Caco-2 (cell line): ENCODE data around the gene ZCCHC2. TPM values are rescaled to one million over a fixed set of nuclear protein-coding genes. Genes with fewer than 3 reads are reported as not detected.

Experiments
- BruUV-seq: library from RNA; stranded (reverse); fragments of 400-500 nt; replicated peaks from 2 replicates; lab custom pipeline; 2021; lab: Mats Ljungman, UMichigan
- CTCF ChIA-PET: fragments of 300-600 bp; sonication (Branson Sonifier 250); formaldehyde crosslinking; loops from one replicate; lab custom pipeline; 2022; ENCODE audit warnings: antibody characterized with exemption; lab: Charles Lee
- POLR2A ChIA-PET: fragments of 300-600 bp; sonication (Branson Sonifier 250); formaldehyde crosslinking; loops from one replicate; lab custom pipeline; 2022; ENCODE audit warnings: antibody characterized with exemption; lab: Charles Lee
- DNase-seq, 2 experiments: peaks; one replicate each; pipeline versions ENCODE4 v3.0.0 to v3.0.0-alpha.2; 2020 to 2022
- H3K27me3 ChIP-seq: replicated peaks from 2 replicates; pipeline ENCODE4 v1.6.0; 2011; ENCODE audit warnings: low read length; ENCODE audit not compliant: control insufficient read depth, insufficient read depth
- H3K36me3 ChIP-seq: 2 replicates; pipeline ENCODE4 v1.5.1; 2011; ENCODE audit warnings: low read length; ENCODE audit not compliant: control insufficient read depth, insufficient read depth
- H3K4me1 ChIP-seq: fragments of 250-450 bp; sonication (Bioruptor Pico); 2 replicates; pipeline ENCODE4 v1.5.1; 2020; ENCODE audit warnings: mild to moderate bottlenecking
- H3K4me3 ChIP-seq: 2 replicates; pipeline ENCODE4 v1.5.1; 2011; ENCODE audit warnings: low read depth, mild to moderate bottlenecking, control low read depth, low read length
- H3K9me3 ChIP-seq: fragments of 250-450 bp; sonication (Bioruptor Pico); 2 replicates; pipeline ENCODE4 v1.5.1; 2020; ENCODE audit warnings: mild to moderate bottlenecking, moderate library complexity
- H3K27ac Mint-ChIP-seq: one replicate; pipeline ENCODE4 v1.8.0; 2022; ENCODE audit warnings: mixed read lengths; ENCODE audit not compliant: unreplicated experiment
- H3K27me3 Mint-ChIP-seq: one replicate; pipeline ENCODE4 v1.8.0; 2022; ENCODE audit warnings: mixed read lengths; ENCODE audit not compliant: insufficient read depth, unreplicated experiment
- H3K36me3 Mint-ChIP-seq: one replicate; pipeline ENCODE4 v1.8.0; 2022; ENCODE audit warnings: mild to moderate bottlenecking, mixed read lengths; ENCODE audit not compliant: insufficient read depth, unreplicated experiment
- H3K4me1 Mint-ChIP-seq: one replicate; pipeline ENCODE4 v1.8.0; 2022; ENCODE audit warnings: low read depth, mixed read lengths; ENCODE audit not compliant: unreplicated experiment
- H3K4me3 Mint-ChIP-seq: one replicate; pipeline ENCODE4 v1.8.0; 2022; ENCODE audit warnings: mild to moderate bottlenecking, moderate library complexity, mixed read lengths; ENCODE audit not compliant: unreplicated experiment
- H3K9me3 Mint-ChIP-seq: one replicate; pipeline ENCODE4 v1.8.0; 2022; ENCODE audit warnings: mixed read lengths; ENCODE audit not compliant: unreplicated experiment
- CTCF ChIP-seq, 2 experiments: fragments of 200-600 bp in 1 of 2; IDR thresholded peaks; 1 replicate in 1 of 2; 2 replicates in 1 of 2; pipeline versions ENCODE4 v1.5.1 to v1.8.0; 2011 to 2022; ENCODE audit warnings: antibody characterized with exemption in 1 of 2, control low read depth in 1 of 2, inconsistent platforms in 1 of 2, low read depth in 1 of 2, low read length in 1 of 2, mild to moderate bottlenecking in 1 of 2, moderate library complexity in 1 of 2; ENCODE audit not compliant: insufficient read depth in 1 of 2, severe bottlenecking in 1 of 2, unreplicated experiment in 1 of 2
- intact Hi-C: fragments of 100-400 bp; cut with micrococcal nuclease; formaldehyde crosslinking; loops from one replicate; pipeline ENCODE4 v1.10.0; 2022; ENCODE audit not compliant: unreplicated experiment
- total RNA-seq: library from RNA; stranded (reverse); gene quantifications from 2 replicates; pipeline ENCODE4 v1.2.3, GENCODE V29; 2022

The ZCCHC2 gene
- total RNA-seq, 1 experiment from 2014 or later: 6.9 TPM

GRCh38 chr18:62596145-62597005 lies 73.5 kb downstream of the ZCCHC2 start:
- ChIA-PET POLR2A (no interaction called here), CTCF (no interaction called here)
- Mint-ChIP-seq H3K27me3 (no peaks in the 10 kb centered on the region), H3K27ac (no peak overlapping the region), H3K4me3 (no peak overlapping the region), H3K9me3 (no peaks in the 10 kb centered on the region), H3K36me3 (no peaks in the 10 kb centered on the region), H3K4me1 (no peaks in the 10 kb centered on the region)
- Histone ChIP-seq H3K4me3 (no peak overlapping the region), H3K27me3 (no peaks in the 10 kb centered on the region), H3K36me3 (no peaks in the 10 kb centered on the region), H3K4me1 (no peaks in the 10 kb centered on the region), H3K9me3 (no peaks in the 10 kb centered on the region)
- DNase-seq: no peak
- BruUV-seq: no TSS peak
- no peak for TF ChIP-seq CTCF (IDR thresholded peaks at IDR 0.05; ENCODE audit: insufficient read depth in 1 of 2, low read depth in 1 of 2, low read length in 1 of 2, severe bottlenecking in 1 of 2, unreplicated experiment in 1 of 2)
- intact Hi-C loops: no loop called here

DNA sequence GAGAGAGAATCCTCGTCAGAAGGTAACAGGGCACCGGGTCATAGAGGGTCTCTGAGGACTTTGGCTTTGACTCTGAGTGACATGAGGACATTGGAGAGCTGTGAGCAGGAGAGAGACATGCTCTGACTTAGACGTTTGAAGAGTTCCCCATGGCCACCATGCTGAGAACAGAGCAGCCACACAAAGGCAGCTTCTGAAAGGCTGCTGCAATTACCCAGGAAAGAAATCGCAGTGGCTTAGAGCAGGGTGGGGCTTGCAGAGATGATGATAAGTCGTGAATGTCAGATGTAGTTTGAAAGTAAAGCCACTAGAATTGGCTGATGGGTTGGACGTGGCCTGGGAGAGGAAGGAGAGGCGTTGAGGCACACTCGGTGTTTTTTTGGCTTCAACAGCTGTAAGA lies 79.0 kb downstream of the ZCCHC2 start:
- Mint-ChIP-seq H3K36me3 (no peaks in the 10 kb centered on the region), H3K4me1 (no peaks in the 10 kb centered on the region), H3K9me3 (no peaks in the 10 kb centered on the region), H3K4me3 (no peak overlapping the region), H3K27ac (no peak overlapping the region), H3K27me3 (peaks cover 2% of the 10 kb centered on the region)
- ChIA-PET CTCF (no interaction called here), POLR2A (no interaction called here)
- no peak for DNase-seq
- H3K9me3 ChIP-seq: no peaks in the 10 kb centered on the region
- H3K4me1 ChIP-seq: no peaks in the 10 kb centered on the region
- no TSS peak for BruUV-seq
- no peak overlapping the region for H3K4me3 ChIP-seq
- intact Hi-C loops: no loop called here
- no peaks in the 10 kb centered on the region for H3K36me3 ChIP-seq
- no peaks in the 10 kb centered on the region for H3K27me3 ChIP-seq
- no peak for TF ChIP-seq CTCF (IDR thresholded peaks at IDR 0.05; ENCODE audit: insufficient read depth in 1 of 2, low read depth in 1 of 2, low read length in 1 of 2, severe bottlenecking in 1 of 2, unreplicated experiment in 1 of 2)

DNA sequence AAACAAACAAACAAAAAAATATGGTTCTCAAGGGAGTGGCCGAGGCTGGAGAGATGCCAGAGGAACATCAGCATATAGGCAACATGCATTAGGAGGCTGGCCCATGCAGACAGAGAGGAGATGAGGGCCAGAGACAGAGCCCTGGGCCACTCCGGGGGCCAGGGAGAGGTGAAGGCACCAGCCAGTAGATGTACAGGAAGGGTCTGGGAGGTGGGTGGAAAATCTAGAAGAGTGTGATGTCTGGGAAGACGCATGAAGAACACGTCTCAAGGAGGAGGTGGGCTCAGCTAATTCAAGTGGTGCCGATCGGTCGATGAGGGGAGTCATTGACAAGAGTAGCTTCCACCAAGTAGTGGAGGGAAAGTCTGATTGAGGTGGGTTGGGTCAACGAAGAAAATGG lies 79.9 kb downstream of the ZCCHC2 start:
- Histone ChIP-seq H3K9me3 (no peaks in the 10 kb centered on the region), H3K36me3 (no peaks in the 10 kb centered on the region), H3K4me1 (no peaks in the 10 kb centered on the region), H3K4me3 (no peak overlapping the region), H3K27me3 (no peaks in the 10 kb centered on the region)
- intact Hi-C loops: no loop called here
- no peak for TF ChIP-seq CTCF (IDR thresholded peaks at IDR 0.05; ENCODE audit: insufficient read depth in 1 of 2, low read depth in 1 of 2, low read length in 1 of 2, severe bottlenecking in 1 of 2, unreplicated experiment in 1 of 2)
- Mint-ChIP-seq H3K4me1 (no peaks in the 10 kb centered on the region), H3K36me3 (no peaks in the 10 kb centered on the region), H3K27me3 (peaks cover 2% of the 10 kb centered on the region), H3K27ac (no peak overlapping the region), H3K9me3 (no peaks in the 10 kb centered on the region), H3K4me3 (no peak overlapping the region)
- DNase-seq: no peak
- CTCF ChIA-PET: no interaction called here
- no TSS peak for BruUV-seq
- POLR2A ChIA-PET: no interaction called here
